CD4-positive, alpha-beta T cell treated with Interleukin-17A for 1 hour (primary cell): ENCODE data around the gene RTP5.
"Not testable (repeated sequence)": the region's sequence is repeated elsewhere in the genome, so short reads cannot be mapped to it uniquely, and the experiment has no call there.

Source experiments
- DNase-seq: peaks from one replicate; pipeline ENCODE4 v3.0.0-alpha.2; 2020

The RTP5 gene

DNA sequence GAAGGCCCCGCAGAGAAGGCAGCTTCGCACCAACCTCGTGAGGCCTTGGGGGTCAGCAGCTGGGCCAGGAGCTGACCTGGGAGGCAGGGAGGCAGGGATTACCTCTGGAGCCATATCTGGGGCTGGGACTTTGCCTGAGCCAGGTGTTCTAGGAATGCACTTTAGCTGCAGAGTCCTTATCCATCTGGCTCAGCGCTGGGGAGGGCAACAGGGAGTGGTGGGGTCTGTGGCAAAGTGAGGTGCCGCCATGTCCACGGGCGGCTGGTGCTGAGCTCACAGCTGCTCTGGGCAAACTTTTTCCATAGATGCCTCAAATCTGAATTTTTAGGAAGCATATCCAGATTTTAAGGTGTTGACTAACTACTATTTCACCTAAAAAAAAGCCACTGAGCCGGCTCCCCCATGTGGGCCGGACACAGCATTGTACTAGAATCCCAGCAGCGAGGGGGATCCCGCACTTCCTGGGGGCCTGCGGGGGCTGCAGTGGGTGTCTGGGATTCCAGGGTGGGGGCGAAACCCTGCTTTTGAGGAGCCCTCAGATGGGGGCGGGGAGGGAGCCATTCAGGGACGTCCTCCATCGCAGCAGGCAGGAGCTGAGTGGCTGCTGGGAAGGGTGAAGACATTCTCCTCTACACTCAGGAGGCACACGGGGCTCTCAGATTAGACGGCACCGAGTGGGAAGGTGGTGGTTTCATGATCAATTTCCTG is 34.6 kb downstream of the RTP5 start:
- DNase-seq, result no peak

DNA sequence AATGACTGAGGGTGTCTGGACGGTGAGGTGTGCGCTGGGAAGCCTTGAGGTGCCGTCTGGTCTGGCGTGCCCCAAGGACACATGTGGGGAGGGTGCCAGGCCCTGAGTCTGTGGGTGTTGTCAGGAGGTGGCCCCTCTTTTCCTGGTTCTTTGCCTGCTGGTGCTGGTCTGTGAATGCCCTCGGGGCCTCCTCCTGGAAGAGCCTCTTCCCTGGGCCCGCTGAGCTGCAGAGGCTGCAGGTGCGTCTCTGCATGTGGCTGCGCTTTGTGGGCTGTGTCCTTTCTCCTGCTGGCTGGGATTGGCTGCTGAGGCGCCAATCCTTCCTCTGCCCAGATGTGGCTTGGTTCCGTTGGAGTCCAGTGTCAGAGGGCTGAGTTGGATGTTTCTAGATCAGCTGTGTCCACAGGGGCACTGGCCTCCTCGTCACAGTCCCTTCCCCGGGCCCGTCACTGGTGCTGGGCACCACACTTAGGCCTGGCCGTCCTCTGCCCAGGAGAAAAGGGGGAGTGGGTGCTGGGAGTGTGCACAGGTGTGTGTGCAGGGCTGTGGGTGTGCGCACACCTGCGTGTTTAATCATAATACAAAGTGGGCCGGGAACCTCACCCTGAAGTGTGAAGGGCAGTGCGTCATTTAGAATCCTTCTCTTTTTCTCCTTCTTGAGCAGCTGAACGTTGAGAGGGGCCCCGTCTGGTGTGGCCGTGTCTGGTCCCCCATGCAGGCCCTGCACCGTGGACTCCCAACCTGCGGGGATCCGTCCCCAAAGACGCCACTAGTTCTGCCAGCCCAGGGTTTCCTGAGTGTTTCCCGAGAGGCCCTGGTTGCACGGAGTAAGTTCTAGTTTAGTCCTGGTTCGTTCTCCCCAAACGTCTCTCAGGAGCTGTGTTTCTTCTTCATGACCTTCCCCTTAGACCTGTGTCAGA is 35.5 kb downstream of the RTP5 start:
- DNase-seq, result no peak

DNA sequence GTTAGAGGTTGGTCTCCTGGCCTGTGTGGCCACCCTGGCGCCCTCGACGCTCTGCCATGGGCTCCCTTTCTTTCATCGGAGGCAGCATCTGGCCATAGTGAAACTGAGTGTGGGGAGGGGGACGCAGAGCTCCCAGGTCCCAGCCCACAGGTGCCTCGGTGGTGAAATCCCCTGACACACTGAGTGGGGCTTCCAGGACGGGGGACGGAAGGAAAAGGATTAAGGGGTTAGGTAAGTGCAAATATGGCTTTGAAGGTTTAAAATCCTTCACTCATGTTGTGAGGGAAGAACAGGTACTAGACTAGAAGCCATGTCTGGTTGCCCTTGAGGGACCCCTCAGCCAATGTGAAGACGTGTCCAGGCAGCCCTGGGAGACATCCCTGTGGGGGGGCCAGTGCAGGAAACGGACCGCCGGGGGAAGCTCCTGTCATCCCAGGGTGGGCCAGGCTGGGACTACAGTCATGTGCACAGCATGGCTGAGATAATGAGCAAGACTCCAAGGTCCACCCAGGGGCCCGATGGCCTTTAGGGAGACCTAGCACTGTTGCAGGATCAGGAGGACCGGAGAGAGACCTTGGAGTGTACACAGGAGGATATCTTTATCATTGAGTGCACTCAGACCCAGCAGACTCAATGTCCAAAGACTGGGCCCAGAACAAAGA is 36.3 kb downstream of the RTP5 start:
- DNase-seq, result no peak

DNA sequence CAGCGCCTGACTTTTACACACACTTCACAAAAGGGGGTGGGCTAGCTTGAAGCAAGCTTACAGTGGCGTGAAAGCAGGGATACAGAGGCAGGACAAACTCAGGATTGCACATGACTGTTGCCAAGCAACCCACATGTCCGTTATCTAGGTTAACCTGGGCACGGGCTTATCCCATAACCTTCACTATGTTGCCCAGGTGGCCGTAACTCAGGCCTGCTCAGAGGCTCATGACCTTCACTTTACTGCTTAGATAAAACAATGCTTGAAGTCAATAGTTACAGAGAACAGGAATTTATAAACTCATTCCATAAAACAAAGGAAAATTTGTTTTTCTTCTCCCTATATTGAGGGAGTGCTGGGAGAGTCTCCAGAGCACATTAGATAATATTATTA is 36.8 kb downstream of the RTP5 start:
- DNase-seq, result not testable (repeated sequence)

DNA sequence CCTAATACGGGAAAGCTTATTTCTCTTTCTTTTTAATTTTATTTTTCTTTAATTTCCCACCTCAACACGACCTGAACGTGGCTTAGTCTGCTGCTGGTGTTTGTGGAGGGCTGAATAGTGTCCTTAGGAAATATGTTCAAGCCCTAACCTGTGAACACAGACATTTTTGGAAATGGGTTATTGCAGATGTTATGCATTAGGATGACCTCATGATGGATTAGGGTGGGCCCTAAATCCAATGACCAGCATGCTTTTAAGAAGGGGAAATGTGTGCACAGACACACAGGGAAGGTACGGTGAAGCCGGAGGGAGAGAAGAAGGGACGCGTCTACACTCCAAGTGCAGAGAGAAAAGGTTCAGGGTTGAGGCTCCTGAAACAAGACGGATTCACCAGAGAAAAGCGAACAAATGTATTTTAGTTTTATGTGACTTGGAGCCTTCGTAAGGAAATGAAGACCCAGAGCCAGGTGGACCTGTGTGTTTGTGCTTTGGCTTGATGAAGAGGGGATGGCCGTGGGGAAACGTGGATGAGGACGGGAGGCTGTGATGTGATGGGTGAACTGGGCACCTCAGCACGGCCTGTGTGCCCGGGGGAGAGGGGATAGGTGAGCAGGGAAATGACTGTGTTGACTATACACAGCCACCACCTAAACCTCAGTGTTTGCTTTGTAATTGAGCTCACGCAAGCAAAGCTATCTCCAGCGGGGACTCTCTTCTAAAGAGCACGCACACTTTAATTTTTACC is 37.5 kb downstream of the RTP5 start:
- DNase-seq, result no peak

DNA sequence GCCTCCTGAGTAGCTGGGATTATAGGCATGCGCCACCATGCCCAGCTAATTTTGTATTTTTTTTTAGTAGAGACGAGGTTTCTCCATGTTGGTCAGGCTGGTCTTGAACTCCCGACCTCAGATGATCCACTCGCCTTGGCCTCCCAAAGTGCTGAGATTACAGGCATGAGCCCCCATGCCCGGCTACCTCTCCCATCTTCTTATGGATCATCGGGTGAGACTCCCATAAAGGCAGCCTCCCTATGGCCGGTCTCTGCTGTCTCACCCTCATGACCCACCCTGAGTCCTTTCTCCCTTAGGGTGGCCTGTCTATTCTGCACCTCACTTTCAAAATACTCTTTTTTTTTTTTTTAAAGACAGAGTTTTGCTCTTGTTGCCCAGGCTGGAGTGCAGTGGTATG is 38.3 kb downstream of the RTP5 start:
- DNase-seq, result not testable (repeated sequence)

DNA sequence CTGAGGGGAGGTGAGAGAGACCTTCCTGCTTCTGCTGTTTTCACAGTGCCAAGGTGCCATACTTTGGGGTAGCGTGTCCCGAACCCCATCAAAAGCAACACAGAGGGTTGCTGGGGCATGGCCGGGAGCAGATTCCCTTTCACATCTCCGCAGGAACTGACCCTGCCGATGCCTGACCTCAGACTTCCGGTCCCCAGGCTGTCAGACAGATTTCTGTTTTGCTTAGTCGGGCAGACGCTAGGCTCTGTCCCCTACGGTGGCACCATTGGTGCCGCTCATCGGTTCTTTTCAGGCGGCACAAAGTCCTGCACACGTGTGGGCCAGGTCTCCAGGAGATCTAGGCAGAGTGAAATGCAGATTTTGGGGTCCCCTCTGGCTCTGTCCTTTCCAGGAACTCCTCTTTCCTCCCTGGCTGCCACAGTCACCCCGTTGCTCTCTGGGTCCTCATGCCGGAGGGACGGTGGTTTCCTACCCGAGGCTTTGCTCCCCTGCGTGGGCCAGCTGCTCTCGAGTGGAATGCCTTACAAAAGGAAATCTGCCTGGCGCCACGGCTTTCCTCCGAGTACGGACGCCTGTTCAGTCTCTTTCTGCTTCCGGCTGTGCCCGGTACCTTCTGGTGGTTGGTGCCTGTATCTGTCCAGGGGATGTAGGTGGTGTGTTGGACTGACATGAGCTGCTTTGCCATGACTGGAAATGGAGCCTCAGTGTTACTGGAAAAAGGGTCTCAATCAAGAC is 39.3 kb downstream of the RTP5 start:
- DNase-seq, result no peak

DNA sequence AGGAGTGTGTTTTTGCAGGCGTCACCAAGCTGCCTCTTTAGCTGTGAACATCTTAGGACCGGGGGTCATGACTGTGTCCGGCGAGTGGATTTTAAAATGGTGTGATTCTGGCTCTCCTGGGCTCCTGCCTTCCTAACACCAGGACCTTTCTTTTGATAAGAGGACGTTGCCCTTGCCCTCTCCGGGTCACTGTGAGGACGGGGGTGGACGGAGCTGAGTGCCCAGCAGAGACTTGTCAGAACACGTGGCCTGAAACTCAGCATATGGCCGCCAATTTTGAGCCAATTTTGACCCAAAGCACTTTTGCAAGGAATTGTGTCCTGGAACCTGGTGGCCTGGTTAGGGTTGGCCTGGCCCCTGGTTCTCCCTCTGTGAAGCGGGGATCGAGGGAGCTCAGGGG is 40.2 kb downstream of the RTP5 start:
- DNase-seq, result no peak

DNA sequence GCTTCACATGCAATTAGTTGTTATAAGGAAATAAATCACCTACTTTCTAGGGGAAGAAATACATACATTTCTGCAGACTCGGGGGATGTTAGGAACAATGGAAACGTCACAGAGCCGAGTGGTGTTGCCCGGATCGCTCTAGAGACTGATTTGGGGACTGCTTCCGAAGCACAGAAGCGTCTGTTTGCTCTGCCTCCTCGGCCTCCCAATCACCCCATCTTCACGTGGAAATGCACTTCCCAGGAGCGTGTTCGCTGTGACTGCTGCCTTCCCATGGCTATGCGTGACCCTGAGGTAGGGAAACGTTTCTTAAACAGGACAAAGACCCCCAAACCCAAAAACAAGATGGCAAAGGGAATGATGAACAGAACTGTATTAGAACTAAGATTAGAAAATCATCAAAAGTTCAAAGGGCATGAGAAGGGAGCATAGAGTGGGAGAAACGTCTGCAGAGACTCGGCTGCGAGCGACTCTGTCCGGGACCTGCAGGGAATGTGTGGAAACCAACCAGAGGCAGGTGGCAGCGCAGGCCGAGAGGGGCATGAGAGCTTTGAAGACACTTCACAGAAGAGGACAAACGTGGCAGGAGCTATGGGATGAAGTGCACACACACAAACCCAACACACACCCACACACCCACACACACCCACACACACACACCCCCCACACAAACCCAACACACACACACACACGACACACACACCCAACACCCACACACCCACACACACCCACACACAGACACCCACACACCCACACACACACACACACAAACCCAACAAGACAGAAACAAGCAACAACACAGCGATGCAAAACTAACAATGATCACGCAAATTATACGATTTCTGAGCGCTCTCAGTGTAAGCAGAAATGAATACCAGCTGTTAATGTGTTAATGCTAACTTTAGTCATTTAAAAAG is 41.3 kb downstream of the RTP5 start:
- DNase-seq, result no peak

DNA sequence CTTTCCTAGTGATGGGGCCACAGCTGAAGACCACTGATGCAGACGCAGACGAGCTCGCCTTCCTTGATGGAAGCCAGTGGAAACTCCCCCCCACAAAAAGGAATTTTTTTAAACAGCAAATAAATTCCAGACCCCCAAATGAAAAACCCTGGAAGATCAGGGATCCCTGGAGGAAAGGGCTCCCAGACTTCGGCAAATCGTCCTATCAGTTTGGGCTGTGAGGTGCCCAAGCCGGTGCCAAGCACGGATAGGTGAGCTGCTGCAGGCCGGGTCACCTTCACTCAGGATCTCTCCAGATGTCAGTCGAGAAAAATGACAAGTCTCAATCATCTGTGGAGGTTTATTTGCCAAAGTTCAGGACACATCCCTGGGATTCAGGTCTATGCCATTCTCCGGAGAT is 42.0 kb downstream of the RTP5 start:
- DNase-seq, result no peak

DNA sequence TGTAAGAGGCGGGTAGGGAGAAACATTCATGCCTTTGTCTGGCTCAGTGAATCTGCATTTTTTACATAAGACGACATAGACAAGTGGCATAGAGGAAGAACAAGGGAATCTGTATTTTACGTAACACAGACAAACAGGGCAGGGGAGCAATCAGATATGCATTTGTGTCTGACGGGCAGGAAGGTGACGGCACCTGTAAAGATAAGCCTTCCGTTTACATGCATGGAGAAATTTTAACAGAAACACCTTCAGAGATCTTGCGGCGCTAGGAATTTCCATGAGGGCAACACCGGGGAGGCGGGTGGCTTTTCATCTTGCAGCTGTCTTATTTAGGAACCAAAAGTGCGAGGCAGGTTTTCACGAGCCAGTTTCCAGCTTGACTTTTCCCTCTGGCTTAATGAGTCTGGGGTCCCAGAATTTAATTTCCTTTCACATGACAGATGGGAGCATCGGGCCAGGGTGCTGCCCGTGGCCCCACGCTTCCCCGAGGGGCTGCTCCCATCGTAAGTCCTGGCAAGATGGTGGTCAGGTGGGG is 42.6 kb downstream of the RTP5 start:
- DNase-seq, result no peak

DNA sequence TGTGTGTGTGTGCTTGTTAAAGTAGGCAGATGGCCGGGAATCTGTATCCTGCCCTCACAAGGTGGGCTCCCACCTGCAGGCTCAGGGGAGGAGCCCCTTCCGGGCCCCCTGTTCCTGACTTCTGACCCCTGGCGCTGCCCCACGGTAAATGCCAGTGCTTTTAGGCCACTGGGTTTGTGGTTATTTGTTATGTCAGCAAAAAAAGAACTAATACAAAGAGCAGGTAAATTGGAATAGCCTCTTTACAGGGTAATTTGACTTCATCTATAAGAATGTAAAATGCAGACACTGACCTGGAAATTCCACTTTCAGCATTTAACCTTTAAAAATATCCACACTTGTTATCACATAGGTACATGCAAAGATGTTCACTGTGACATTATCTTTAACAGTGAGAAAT is 44.2 kb downstream of the RTP5 start:
- DNase-seq, result no peak

DNA sequence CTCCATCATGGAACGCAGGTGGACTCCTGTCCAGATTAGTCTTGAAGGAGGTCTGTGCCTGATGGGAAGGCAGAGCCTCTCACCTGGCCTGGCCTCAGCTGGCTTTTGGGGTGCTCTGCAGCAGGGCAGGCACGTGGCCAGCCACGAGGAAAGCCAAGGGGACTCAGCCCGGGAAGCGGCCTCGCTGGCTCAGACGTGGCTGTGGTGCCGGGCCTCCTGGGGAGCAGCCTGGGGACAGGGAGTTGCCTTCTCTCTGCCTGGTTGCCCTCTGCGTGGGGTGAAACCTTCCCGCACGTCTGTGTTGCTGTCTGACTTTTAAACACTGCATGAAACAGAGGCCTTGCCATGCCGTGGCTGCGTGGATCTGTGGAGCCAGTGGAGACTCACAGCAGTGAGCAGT is 45.0 kb downstream of the RTP5 start:
- DNase-seq, result no peak

DNA sequence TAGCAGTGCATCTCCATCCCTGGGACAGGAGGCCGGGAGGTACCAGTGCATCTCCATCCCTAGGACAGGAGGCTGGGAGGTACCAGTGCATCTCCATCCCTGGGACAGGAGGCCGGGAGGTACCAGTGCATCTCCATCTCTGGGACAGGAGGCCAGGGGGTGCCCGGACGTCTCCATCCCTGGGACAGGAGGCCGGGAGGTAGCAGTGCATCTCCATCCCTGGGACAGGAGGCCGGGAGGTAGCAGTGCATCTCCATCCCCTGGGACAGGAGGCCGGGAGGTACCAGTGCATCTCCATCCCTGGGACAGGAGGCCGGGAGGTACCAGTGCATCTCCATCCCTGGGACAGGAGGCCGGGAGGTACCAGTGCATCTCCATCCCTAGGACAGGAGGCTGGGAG is 52.1 kb downstream of the RTP5 start:
- DNase-seq, result not testable (repeated sequence)

DNA sequence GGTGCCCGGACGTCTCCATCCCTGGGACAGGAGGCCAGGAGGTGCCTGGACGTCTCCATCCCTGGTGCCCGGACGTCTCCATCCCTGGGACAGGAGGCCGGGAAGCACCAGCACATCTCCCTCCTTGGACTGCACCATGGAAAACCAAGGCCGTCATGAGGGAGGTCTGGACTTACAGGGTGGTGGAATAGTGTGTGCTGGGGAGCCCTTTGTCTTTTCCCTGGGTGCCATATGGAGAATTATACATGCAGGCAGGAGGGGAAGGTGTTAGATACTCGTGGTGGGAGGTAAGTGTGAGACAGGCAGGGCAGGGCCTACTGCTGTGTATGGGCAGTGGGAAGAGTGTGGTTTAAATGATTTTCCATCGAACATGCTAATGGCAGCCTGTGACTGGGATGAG is 52.9 kb downstream of the RTP5 start:
- DNase-seq, result no peak

DNA sequence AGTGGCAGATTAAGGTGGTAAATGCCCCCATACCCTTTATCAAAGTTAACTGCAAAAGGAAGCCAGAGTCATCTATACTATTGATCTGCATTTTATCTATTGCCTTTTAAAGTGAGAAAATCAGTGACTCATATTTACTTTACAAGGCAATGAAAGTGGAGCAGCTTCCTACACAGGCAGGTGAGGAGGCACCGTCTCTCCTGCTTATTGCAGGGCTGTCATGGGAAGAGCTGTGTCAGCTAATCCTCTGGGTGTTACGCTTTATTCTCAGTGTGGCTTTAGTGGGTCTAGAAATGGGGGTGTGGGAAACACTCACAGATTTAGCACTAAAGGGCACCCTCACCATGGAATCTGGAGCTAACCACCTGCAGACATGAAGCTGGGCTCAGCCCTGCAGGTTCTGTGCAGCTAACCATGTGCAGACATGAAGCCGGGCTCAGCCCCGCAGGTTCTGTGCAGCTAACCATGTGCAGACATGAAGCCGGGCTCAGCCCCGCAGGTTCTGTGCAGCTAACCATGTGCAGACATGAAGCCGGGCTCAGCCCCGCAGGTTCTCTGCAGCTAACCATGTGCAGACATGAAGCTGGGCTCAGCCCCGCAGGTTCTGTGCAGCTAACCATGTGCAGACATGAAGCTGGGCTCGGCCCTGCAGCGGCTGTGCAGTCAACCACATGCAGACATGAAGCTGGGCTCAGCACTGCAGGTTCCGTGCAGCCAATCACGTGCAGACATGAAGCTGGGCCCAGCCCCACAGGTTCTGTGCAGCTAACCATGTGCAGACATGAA is 53.5 kb downstream of the RTP5 start:
- not testable (repeated sequence) for DNase-seq
